GM19455 (cell line): ENCODE measurements around the gene RSPH3.
"Not testable (repeated sequence)": the region's sequence is repeated elsewhere in the genome, so short reads cannot be mapped to it uniquely, and the experiment has no call there.

ENCODE experiments used
- ATAC-seq: cut with Tn5 transposase; IDR thresholded peaks from one replicate; pipeline ENCODE4 v1.9.1; 2021; ENCODE audit not compliant: unreplicated experiment

Gene RSPH3

DNA sequence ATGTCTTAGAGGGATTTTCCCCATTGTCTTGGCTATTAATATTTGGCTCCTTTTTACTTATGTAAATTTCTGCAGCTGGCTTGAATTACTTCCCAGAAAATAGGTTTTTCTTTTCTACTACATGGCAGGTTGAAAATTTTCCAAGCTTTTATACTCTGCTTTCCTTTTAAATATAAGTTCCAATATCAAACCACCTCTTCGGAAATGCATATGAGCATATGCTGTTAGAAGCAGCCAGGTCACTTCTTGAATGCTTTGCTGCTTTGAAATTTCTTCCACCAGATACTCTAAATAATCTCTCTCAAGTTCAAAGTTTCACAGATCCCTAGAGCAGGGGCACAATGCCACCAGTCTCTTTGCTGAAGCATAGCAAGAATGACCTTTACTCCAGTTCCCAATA is 25.2 kb upstream of the RSPH3 start:
- not testable (repeated sequence) for ATAC-seq

DNA sequence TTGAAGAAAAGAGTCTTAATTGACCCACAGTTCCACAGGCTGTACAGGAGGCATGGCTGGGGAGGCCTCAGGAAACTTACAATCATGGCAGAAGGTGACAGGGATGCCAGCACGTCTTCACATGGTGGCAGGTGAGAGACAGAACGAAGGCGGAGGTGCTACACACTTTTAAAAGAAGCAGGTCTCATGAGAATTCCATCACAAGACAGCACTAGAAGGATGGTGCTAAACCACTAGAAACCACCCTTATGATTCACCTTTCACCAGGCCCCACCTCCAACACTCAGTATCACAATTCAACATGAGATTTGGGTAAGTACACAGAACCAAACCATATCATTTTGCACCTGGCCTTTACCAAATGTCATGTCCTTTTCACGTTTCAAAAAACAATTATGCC is 23.9 kb upstream of the RSPH3 start:
- no peak for ATAC-seq

DNA sequence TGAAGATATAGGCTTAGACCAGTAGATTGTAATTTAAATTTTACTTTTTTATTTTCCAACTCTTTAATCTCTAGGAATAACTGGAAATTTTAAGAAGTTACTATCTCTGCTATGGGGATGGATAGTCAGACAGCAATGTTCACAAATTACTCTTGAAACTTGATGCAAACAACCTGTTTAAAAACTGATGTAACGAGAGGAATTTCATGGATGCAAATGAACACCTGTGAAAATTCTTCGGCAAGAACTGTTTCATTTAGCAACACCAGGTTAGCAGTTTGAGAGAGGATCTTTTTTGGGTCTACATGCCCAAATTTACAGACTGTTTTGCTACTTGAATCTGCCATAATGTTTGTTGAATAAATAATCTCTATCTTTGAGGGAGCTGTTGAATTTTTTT is 20.0 kb upstream of the RSPH3 start:
- ATAC-seq = no peak

DNA sequence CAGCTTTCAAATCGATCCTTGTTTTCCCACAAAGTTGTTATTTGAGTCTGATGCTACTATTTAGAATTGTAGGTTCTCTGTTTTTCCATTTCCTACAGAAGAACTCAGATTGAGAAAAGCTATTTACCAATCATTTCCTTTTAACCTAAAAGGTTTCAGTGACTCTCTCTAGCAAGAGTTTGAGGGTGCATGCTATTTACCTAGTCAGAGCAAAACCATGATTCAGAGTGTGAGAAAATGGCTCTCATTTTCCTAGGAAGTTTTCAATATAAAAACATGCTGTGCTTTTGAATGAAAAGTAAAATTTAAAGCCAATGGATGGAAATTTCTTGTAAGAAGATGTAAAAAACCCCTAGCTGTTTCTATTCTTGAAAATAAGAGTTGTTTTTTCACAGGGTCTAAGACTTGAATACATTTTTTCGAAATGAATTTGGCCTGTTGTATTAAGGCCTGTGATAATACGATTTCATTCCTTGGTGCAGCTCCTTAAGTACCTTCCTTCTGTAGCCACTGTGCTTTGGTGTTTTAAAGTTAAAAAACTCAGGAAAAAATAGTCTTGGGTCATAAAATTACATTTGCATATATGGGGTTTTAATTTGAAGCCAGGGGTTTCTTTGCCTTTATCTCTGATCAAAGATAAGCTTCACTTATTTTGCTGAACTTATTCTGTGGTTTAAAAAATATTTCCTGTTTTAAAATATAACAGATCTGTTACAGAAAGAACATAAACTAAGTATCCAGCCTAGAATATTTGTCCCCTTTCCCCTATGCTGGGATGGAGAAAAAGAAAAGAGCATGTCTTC is 18.0 kb upstream of the RSPH3 start:
- ATAC-seq = no peak

DNA sequence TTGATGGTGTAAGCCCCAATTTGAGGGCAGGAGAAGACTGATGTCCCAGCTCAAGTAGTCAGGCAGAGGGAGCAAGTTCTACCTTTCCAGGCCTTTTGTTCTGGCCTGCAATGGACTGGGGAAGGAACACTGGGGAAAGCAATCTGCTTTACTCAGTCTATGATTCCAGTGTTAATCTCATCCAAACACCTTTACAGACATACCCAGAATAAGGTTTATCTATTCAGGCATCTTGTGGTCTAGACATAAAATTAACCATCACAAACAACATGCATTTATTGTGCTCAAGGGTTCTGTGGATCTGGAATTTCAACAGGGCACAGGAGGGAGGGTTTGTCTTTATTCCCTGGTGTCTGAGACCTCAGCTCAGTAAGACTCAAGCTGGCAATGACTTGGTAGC is 14.4 kb upstream of the RSPH3 start:
- no peak for ATAC-seq

DNA sequence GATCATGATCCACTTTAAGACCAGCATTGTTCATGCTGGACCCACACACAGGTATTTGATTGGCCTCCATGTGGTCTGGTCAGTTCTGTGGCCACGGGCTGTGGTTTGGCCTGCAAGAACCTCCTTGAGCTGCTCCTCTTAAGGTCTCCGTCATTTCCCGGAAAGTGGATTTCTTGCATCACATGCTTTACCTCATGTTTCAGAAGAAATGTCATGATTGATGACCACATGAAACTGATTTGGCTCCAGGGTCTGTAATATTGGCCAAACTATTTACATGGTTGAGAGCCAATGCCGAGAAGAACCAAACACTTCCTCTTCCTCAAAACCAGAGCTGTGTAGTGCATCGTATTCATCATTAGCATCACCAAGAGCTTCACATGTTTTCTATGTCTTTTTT is 13.2 kb upstream of the RSPH3 start:
- no peak for ATAC-seq

DNA sequence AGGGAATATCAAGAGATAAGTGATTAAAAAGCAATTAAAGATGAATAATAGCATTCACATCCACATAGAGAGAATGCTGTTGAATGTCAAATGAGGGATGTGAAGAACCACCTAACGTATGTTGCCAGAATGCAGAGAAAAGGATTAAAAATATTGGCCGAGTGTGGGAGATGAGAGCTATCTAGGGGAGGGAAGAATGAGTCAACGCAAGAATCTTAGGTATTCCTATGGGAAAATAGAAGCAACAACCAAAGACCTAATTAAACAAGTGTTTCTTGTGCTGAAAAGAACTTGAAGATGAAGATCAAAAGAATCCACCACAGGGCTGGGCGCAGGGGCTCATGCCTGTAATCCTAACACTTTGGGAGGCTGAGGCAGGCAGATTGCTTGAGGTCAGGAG is 12.2 kb upstream of the RSPH3 start:
- no peak for ATAC-seq

DNA sequence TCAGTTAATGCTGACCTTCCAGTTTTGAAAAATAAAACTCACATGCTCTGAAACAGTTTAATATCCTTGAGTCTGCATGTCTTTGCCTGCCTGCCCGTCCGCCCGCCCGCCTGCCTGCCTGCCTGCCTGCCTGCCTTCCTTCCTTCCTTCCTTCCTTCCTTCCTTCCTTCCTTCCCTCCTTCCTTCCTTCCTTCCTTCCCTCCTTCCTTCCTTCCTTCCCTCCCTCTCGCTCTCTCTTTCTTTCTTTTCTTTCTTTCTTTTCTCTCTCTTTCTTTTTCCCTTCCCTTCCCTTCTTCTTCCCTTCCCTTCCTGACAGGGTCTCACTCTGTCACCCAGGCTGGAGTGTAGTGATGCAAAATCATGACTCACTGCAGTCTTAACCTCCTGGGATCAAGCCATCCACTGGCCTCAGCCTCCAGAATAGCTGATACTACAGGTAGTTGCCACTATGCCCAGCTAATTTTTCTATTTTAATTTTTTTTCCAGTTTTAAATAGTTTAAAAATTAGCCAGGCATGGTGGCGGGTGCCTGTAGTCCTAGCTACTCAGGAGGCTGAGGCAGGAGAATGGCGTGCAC is 10.1 kb upstream of the RSPH3 start:
- ATAC-seq = not testable (repeated sequence)

DNA sequence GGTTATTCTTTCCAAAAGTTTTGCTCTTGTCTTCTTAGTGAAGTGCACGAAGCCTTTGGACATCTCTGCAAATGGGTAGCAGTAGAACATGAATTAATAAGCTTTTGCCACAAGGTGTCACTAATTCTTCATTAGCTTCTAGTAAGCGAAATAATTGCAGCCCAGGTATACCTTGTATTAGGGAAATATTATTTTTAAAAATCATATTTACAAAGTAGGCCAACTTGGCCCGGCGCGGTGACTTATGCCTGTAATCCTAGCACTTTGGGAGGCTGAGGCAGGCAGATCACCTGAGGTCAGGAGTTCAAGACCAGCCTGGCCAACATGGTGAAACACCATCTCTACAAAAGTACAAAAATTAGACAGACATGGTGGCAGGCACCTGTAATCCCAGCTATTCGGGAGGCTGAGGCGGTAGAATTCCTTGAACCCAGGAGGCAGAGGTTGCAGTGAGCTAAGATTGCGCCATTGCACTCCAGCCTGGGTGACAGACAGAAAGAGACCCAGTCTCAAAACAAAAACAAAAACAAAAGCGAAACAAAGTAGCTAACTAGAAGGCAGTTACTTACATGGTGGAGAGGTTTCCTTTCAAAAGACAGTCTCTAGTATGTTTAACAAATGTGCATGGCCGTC is 8.8 kb upstream of the RSPH3 start:
- peak; percentile 66 for ATAC-seq

DNA sequence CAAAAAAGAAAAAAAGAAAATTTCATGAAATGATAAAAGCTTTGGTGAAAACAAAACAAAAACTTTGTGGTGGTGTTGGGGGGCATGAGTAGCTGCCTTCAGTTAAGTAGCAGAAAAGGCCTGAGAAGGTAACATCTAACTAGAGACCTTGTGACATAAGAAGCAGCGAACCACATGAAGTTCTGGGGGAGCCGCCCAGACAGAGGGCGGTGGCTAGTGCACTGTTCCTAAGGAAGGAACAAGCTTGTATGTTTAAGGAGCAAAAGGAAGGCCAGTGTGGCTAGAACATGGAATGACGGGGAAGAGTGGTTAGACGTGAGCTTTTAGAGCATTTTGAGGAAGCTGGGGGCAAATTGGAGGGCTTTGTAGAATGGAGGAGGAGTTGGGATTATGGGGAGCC is 7.5 kb upstream of the RSPH3 start:
- ATAC-seq = no peak

DNA sequence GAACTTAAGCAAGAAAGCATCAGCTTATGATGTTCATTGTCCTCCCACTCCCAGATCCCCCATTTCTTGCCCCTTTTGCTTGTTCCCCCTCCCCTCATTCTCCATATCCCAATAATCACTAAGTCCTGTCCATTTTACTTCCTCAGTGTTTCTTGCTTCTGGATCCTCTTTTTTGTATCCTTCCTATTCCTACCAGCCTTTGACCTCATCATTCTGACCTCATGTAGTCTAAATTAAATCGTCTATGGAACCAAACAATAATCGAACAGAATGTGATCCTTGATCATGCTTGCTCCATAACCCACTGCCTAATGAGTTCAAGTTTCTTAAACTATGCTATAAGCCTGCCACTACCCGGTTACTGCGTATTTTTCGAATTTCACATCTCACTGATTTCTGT is 5.4 kb upstream of the RSPH3 start:
- no peak for ATAC-seq

DNA sequence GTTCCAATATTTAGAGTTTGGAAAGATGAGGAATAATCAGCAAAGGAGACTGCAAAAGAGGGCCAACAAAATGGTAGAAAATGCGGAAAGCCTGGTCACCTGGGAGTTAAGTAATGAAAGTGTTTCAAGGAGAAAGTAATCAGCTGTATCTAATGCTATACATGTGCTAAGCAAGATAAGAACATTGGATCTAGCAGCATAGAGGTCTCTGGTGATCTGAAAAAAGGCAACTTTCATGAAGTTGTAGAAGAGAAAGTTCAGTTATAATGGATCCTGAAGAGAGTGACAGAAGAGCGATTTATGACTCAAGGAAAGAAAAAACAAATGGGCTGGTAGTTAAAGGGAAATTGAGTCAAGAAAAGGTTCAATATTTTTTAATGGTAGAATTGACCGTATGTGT is 4.6 kb upstream of the RSPH3 start:
- ATAC-seq = no peak

DNA sequence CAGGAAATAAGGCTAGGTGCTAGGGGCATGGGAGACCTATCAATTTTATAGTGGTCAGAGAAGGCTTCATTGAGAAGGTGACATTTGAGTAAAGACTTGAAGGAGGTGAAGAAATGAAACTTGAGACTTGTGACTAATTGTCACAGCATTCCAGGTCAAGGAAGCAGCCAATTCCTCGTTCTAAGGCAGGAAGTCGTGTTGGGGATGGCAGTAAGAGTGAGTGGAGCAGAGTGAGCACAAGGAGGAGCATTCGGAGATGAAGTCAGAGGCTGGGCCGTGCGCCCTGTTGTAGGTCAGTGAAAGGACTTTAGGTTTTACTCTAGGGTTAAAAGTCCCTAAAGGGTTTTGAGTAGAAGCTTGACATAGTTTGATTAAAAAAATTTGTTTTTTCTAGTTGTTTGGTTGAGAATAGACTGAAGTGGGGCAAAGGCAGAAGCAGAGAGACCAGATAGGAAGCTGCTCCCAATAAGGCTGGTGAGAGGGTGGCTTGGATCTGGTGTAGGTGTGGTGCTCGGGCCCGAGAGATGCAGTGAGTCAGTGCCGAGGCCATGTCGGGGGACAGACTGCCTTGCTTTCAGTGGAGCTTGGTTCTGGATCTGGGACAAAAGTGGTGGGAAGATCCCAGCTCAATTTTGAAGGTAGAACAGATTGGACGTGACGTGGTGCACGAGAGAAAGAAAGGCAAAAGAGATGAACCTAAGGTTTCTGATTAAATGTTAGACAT is 2.6 kb upstream of the RSPH3 start:
- ATAC-seq = no peak

DNA sequence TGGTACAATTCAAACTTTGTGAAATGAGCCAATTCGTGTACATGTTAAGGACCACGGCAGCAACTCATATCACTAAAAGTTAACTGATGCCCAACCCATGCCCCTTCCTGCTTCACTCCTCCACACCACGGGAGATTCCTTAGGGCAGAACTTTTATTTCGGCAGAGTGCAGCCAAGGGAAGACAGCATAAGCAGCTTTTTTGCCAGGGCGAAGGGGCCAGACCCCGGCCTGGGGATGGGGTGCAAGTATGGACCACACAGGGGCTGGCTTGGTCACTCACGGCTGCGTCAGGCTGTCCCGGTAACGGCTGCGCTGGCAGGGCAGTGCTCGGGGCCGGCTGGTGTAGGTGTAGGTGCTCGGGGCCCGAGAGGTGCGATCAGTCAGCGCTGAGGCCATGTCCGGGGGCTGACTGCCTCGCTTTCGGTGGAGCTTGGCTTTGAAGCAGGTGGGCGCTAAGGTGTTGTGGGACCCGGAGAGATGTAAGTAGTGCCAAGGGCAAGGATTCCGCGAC is 792 bp downstream of the RSPH3 start:
- ATAC-seq = peak; percentile 32

DNA sequence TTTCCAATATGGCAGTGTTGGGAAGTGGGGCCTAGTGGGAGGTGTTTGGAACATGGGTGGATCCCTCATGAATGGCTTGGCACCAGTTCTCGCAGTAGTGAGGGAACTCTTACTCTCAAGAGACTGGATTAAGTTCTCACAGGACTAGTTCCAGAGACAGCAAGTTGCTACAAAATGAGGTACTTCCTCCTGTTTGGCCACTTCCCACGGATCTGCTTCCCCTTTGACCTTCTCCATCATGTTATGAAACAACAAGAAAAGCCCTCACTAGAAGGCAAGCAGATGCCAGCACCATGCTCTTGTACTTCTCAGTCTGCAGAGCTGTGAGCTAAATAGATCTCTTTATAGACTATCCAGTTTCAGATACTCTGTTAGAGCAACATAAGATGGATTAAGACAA is 3.1 kb downstream of the RSPH3 start:
- no peak for ATAC-seq

DNA sequence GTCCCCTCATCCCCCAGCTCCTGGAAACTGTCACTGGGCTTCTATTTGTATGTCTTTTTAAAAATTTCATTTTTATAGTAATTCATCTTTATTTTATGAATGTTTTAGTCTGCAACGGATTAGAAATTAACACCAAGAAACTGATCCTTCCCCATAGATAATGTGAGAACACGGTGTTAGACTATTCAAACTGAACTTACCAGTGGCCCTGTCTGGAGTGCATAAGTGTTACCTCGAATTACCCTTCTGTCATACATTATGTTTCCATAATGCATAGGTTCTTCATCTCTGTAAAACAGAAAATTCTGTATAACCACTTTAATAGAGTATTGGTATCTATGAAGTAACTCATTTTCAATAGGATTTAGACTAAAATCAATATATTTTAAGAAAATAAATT is 6.4 kb downstream of the RSPH3 start:
- no peak for ATAC-seq

DNA sequence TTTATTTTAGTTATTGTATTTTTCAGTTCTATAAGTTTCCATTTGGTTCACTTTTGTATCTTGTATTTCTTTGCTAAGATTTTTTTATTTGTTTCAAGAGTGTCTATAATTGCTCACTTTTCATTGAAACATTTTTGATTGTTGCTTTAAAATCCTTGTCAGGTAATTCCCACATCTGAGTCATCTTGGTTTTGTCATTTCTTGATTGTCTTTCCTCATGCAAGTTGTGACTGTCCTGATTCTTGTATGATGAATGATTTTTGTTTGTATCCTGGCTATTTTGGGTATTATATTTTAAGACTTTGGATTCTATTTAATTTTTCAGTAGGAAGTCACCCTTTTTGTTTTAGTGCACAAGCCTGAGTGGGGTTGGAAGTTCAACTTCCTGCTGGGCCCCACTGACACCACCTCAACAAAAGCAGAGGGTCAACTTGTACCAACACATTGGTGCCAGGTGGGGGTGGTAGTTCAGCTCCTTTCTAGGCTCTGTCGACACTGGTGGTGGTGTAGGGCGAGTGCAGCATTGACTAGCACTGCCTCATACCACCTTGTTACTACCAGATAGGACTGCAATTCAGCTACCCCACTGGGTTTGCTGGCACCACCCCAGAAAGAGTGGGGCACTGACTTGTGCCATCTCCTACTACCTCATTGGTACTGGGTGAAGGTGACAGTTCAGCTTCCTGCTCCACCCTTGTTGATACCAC is 8.8 kb downstream of the RSPH3 start:
- ATAC-seq = no peak

DNA sequence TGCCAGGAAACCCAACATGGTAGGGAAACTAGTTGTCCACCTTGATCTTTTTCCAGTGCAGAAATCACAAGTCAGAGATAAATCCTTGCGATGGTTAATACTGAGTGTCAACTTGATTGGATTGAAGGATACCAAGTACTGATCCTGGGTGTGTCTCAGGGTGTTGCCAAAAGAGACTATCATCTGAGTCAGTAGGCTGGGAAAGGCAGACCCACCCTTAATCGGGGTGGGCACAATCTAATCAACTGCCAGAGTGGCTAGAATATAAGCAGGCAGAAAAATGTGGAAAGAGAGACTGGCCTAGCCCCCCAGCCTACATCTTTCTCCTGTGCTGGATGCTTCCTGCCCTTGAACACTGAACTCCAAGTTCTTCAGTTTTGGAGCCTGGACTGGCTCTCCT is 10.3 kb downstream of the RSPH3 start:
- not testable (repeated sequence) for ATAC-seq

DNA sequence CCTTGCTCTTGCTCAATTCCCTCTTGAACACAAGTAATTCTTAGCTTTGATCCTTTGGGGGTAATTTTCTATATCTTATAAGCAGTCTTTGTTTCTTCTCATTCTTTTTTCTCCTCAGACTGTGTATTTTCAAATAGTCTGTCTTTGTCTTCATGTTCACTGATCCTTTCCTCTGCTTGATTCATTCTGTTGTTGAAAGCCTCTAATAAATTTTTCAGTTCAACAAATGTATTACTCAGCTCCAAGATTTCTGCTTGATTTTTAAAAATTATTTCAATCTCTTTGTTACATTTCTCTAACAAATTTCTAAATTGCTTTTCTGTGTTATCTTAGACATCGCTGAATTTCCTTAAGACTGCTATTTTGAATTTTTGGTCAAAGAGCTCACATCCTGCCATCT is 11.5 kb downstream of the RSPH3 start:
- no peak for ATAC-seq

DNA sequence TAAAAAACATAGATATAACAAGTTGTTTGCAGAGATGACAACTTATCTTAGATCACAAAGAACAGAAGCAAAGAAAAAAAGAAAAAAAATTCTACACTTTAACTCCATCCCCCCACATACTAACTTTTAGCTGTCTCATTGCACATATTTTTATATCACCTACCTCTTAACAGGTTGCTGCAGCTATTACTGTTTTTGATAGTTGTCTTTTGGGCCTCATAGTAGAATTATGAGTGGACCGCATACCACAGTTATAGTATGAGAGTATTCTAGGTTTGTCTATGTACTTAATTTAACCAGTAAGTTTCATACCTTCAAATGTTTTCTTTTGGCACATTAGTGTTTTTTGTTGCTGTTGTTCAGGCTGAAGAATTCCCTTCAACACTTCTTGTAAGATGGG is 12.3 kb downstream of the RSPH3 start:
- no peak for ATAC-seq

DNA sequence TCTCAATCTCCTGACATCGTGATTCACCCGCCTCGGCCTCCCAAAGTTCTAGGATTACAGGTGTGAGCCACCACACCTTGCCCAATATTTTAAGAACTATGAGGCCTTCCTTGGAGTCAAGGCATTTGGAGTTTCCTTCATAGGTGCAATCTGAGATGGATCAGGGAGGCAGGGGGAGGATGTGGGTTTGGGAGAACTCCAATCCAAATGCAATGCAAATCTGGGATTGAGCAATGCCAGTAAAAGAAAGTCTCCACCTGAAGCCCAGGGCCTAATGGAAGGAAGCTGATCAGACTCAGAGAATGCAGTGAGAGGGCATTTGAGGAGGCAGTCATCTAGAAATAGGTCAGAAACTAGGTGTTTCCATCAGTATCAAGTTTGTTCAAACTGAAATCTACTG is 21.2 kb downstream of the RSPH3 start:
- no peak for ATAC-seq
